H9 (cell line): ENCODE data around the gene BTN3A1. TPM values are rescaled to one million over a fixed set of nuclear protein-coding genes. Genes with fewer than 3 reads are reported as not detected.

Experiments used
- DNase-seq: peaks from one replicate; pipeline ENCODE4 v3.0.0-alpha.2; 2017
- H2AFZ ChIP-seq: one replicate; pipeline ENCODE4 v1.6.1; 2013; ENCODE audit warnings: mild to moderate bottlenecking, low read length, control low read depth, moderate library complexity
- H2AK5ac ChIP-seq: 2 replicates; pipeline ENCODE4 v1.6.1; 2013; ENCODE audit warnings: low read length, control low read depth, mixed read lengths; ENCODE audit not compliant: insufficient read length
- H2BK120ac ChIP-seq: one replicate; pipeline ENCODE4 v1.6.1; 2013; ENCODE audit warnings: low read depth, mild to moderate bottlenecking, low read length, control low read depth, inconsistent platforms; ENCODE audit not compliant: poor library complexity, severe bottlenecking
- H2BK12ac ChIP-seq: 2 replicates; pipeline ENCODE4 v1.6.1; 2013; ENCODE audit warnings: low read length, control low read depth, mixed read lengths, low read depth; ENCODE audit not compliant: insufficient read length
- H2BK15ac ChIP-seq: 2 replicates; pipeline ENCODE4 v1.6.1; 2013; ENCODE audit warnings: low read depth, low read length, control low read depth
- H2BK20ac ChIP-seq: one replicate; pipeline ENCODE4 v1.6.1; 2013; ENCODE audit warnings: low read depth, mild to moderate bottlenecking, low read length, control low read depth, inconsistent platforms; ENCODE audit not compliant: poor library complexity, severe bottlenecking
- H2BK5ac ChIP-seq: 2 replicates; pipeline ENCODE4 v1.6.1; 2013; ENCODE audit warnings: low read length, control low read depth, mixed read lengths; ENCODE audit not compliant: insufficient read length
- H3K14ac ChIP-seq: 2 replicates; pipeline ENCODE4 v1.6.1; 2013; ENCODE audit warnings: low read length, control low read depth; ENCODE audit not compliant: insufficient read depth
- H3K18ac ChIP-seq: 2 replicates; pipeline ENCODE4 v1.6.1; 2013; ENCODE audit warnings: low read depth, mild to moderate bottlenecking, mixed read lengths, low read length, control low read depth; ENCODE audit not compliant: insufficient read length
- H3K23ac ChIP-seq: 2 replicates; pipeline ENCODE4 v1.6.1; 2013; ENCODE audit warnings: low read length, control low read depth, mixed read lengths, low read depth; ENCODE audit not compliant: insufficient read length
- H3K23me2 ChIP-seq: 2 replicates; pipeline ENCODE4 v1.6.1; 2013; ENCODE audit warnings: low read depth, mild to moderate bottlenecking, mixed read lengths, low read length, control low read depth; ENCODE audit not compliant: insufficient read length, poor library complexity, severe bottlenecking
- H3K27ac ChIP-seq: 2 replicates; pipeline ENCODE4 v1.5.1; 2013; ENCODE audit warnings: low read length, control low read depth, mixed read lengths, low read depth; ENCODE audit not compliant: insufficient read length
- H3K27me3 ChIP-seq: 2 replicates; pipeline ENCODE4 v1.6.1; 2013; ENCODE audit warnings: low read length, control low read depth, inconsistent platforms; ENCODE audit not compliant: insufficient read depth
- H3K4ac ChIP-seq: 2 replicates; pipeline ENCODE4 v1.6.1; 2013; ENCODE audit warnings: low read depth, mild to moderate bottlenecking, control low read depth, inconsistent platforms, low read length, moderate library complexity
- H3K4me1 ChIP-seq: 2 replicates; pipeline ENCODE4 v1.6.1; 2013; ENCODE audit warnings: low read length, control low read depth, inconsistent platforms; ENCODE audit not compliant: insufficient read depth
- H3K4me2 ChIP-seq: 2 replicates; pipeline ENCODE4 v1.6.1; 2013; ENCODE audit warnings: low read length, control low read depth, mixed read lengths; ENCODE audit not compliant: insufficient read length, insufficient read depth
- H3K56ac ChIP-seq: 2 replicates; pipeline ENCODE4 v1.6.1; 2013; ENCODE audit warnings: low read depth, mild to moderate bottlenecking, mixed read lengths, low read length, control low read depth; ENCODE audit not compliant: insufficient read length
- H3K79me1 ChIP-seq: 2 replicates; pipeline ENCODE4 v1.6.1; 2013; ENCODE audit warnings: low read depth, mild to moderate bottlenecking, moderate library complexity, low read length, control low read depth, inconsistent platforms; ENCODE audit not compliant: insufficient read depth, poor library complexity, severe bottlenecking
- H3K79me2 ChIP-seq: 2 replicates; pipeline ENCODE4 v1.6.1; 2013; ENCODE audit warnings: low read length, control low read depth, inconsistent platforms; ENCODE audit not compliant: insufficient read depth
- H3K9ac ChIP-seq: 2 replicates; pipeline ENCODE4 v1.6.1; 2013; ENCODE audit warnings: low read length, control low read depth, mixed read lengths; ENCODE audit not compliant: insufficient read length; ENCODE audit errors: extremely low read depth
- H3K9me3 ChIP-seq: one replicate; pipeline ENCODE4 v1.6.1; 2013; ENCODE audit warnings: low read depth, low read length, inconsistent platforms; ENCODE audit not compliant: control insufficient read depth
- H3T11ph ChIP-seq: one replicate; pipeline ENCODE4 v1.6.1; 2013; ENCODE audit warnings: mild to moderate bottlenecking, low read length, control low read depth, inconsistent platforms
- H4K20me1 ChIP-seq: one replicate; pipeline ENCODE4 v1.6.1; 2013; ENCODE audit not compliant: control insufficient read depth, insufficient read length, insufficient read depth
- H4K5ac ChIP-seq: 2 replicates; pipeline ENCODE4 v1.6.1; 2013; ENCODE audit warnings: low read depth, mild to moderate bottlenecking, mixed read lengths, low read length, control low read depth; ENCODE audit not compliant: insufficient read length
- H4K8ac ChIP-seq: replicated peaks from 2 replicates; pipeline ENCODE4 v1.6.1; 2013; ENCODE audit warnings: low read length, control low read depth, mixed read lengths, low read depth; ENCODE audit not compliant: insufficient read length
- H4K91ac ChIP-seq: 2 replicates; pipeline ENCODE4 v1.6.1; 2013; ENCODE audit warnings: low read depth, mild to moderate bottlenecking, moderate library complexity, mixed read lengths, low read length, control low read depth; ENCODE audit not compliant: insufficient read length
- H3K27ac Mint-ChIP-seq, 3 experiments: 2 replicates in 2 of 3; 3 replicates in 1 of 3; pipeline ENCODE4 v1.8.0; 2020 to 2021; ENCODE audit warnings: mixed read lengths in 3 of 3, mild to moderate bottlenecking in 1 of 3, moderate library complexity in 1 of 3
- H3K27me3 Mint-ChIP-seq: 2 replicates; pipeline ENCODE4 v1.8.0; 2021; ENCODE audit warnings: low read depth, mild to moderate bottlenecking, moderate library complexity, mixed read lengths
- H3K36me3 Mint-ChIP-seq, 3 experiments: 2 replicates in 2 of 3; 3 replicates in 1 of 3; pipeline ENCODE4 v1.8.0; 2020 to 2021; ENCODE audit warnings: low read depth in 3 of 3, mixed read lengths in 3 of 3; ENCODE audit not compliant: insufficient read depth in 1 of 3
- H3K4me1 Mint-ChIP-seq, 2 experiments: 2 replicates each; pipeline ENCODE4 v1.8.0; 2020; ENCODE audit warnings: mixed read lengths in 2 of 2
- H3K4me3 Mint-ChIP-seq, 2 experiments: 2 replicates in 1 of 2; 3 replicates in 1 of 2; pipeline ENCODE4 v1.8.0; 2020 to 2021; ENCODE audit warnings: mild to moderate bottlenecking in 2 of 2, mixed read lengths in 2 of 2, moderate library complexity in 1 of 2
- H3K9me3 Mint-ChIP-seq, 2 experiments: 2 replicates in 1 of 2; 3 replicates in 1 of 2; pipeline ENCODE4 v1.8.0; 2020; ENCODE audit warnings: mild to moderate bottlenecking in 2 of 2, mixed read lengths in 2 of 2, moderate library complexity in 1 of 2
- CTCF ChIP-seq: fragments of 200-600 bp; sonication (generic); conservative IDR thresholded peaks from 3 replicates; pipeline ENCODE4 v1.8.0; 2021; ENCODE audit warnings: antibody characterized with exemption, mild to moderate bottlenecking
- WGBS: extraction: QIAGEN DNeasy Blood & Tissue Kit; methylation state at CpG from one replicate; pipeline ENCODE4 v1.1.7; 2013; ENCODE audit warnings: missing lambda C conversion rate, low lambda C conversion rate, mixed read lengths; ENCODE audit not compliant: insufficient read length; ENCODE audit errors: extremely low coverage; 5-methylcytosine and 5-hydroxymethylcytosine counted together
- total RNA-seq: library from RNA; stranded (reverse); gene quantifications from 2 replicates; pipeline ENCODE4 v1.2.1, GENCODE V29; 2021

The BTN3A1 gene
- total RNA-seq, 1 experiment from 2014 or later: 2.5 TPM

DNA sequence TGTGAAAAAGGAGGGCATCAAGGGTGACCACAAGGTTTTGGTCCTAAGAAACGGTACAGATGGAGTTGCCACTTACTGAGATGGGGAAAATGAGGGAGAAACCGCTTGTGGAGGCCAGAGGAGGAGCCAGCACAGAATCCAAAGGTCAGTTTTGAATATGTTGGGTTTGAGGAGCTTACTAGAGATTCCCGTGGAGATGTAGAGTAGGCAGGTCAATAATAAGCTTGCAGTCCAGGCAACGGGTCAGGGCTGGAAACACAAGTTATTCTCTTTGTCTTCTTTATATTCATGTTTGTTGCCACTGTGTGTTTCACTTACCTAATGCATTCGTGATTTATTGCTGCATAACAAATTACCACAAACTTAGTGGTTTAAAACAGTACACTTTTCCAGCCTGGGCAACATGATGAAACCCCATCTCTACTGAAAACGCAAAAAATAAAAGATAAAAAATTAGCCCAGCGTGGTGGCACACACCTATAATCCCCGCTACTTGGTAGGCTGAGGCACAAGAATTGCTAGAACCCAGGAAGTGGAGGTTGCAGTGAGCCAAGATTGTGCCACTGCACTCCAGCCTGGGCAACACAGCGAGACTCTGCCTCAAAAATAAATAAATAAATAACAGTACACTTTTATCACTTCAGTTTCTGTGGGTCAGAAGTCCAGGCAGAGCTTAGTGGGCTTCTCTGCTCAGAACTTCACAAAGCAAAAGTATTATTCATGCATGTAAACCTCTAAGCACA, 39.8 kb upstream of the BTN3A1 start:
- Mint-ChIP-seq H3K9me3 (no peaks in the 10 kb centered on the region), H3K36me3 (no peaks in the 10 kb centered on the region), H3K4me1 (no peaks in the 10 kb centered on the region), H3K4me3 (no peak overlapping the region; a peak in 1 of 5 replicates), H3K27ac (no peak overlapping the region), H3K27me3 (no peaks in the 10 kb centered on the region)
- Histone ChIP-seq H3K14ac (no peak overlapping the region), H3K4me2 (no peak overlapping the region), H3K79me2 (no peaks in the 10 kb centered on the region), H3K79me1 (no peaks in the 10 kb centered on the region), H2BK15ac (no peak overlapping the region), H2BK12ac (no peak overlapping the region), H4K5ac (no peak overlapping the region), H3K23me2 (no peaks in the 10 kb centered on the region), H2BK120ac (no peak overlapping the region), H4K20me1 (no peaks in the 10 kb centered on the region), H3K4me1 (no peaks in the 10 kb centered on the region), H3K23ac (no peak overlapping the region), H3T11ph (no peak overlapping the region), H2AFZ (no peak overlapping the region), H3K9ac (no peak overlapping the region), H3K18ac (no peak overlapping the region), H4K91ac (no peak overlapping the region), H2BK20ac (no peak overlapping the region), H3K9me3 (no peaks in the 10 kb centered on the region), H4K8ac (no peak overlapping the region), H3K4ac (no peak overlapping the region), H3K27ac (no peak overlapping the region), H2AK5ac (no peak overlapping the region), H3K27me3 (no peaks in the 10 kb centered on the region), H3K56ac (no peak overlapping the region), H2BK5ac (no peak overlapping the region)
- no peak for TF ChIP-seq CTCF
- WGBS: no CpG with 5 or more reads among the region's 9 CpGs
- no peak for DNase-seq
